ENCODE data around the gene PDF.
A peak's percentile ranks its signal among the peaks of the same experiment; 100 is the strongest.

The PDF gene

GRCh38 chr16:69339289-69340094, 9.1 kb upstream of the PDF start, which contains the start of the genes COG8 and NIP7:
Gene COG8, minus strand, starts transcription at chr16:69339564. Its CDS starts 12 bp downstream, at chr16:69339552.
Gene NIP7, plus strand, starts transcription at chr16:69339772. Its CDS starts 58 bp downstream, at chr16:69339830.
- DNase-seq (ENCODE audit: low read depth, low spot score) = peak; percentile 93

DNA sequence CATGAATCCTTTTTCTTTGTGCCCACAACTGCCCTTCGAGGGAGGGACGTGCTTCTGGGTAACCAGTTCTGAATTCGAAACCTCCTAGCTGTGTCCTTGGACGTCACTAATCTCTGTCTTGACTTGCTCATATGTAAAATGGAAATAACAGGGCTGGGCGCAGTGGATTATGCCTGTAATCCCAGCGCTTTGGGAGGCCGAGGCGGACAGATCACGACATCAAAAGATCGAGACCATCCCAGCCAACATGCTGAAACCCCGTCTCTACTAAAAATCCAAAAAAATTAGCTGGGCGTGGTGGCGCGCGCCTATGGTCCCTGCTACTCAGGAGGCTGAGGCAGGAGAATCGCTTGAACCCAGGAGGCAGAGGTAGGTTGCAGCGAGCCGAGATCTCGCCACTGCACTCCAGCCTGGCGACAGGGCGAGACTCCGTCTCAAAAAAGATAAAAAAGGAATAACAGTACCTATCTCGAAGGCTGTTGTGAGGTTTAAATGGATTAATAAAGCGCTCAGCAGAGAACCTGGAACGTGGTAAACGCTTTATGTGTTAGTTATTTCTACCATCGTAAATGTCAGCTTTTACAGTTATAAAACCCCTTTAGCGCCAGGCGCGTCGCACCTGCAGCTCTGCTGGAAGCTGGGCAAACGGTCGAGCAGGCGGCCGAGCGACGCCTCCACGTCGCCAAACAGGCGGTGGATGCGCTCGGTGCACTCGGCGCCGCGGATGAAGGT, 8.3 kb upstream of the PDF start:
- no peak for DNase-seq (ENCODE audit: low read depth, low spot score)

GRCh38 chr16:69334696-69335095, 4.3 kb upstream of the PDF start:
- DNase-seq (ENCODE audit: low read depth, low spot score) = no peak

DNA sequence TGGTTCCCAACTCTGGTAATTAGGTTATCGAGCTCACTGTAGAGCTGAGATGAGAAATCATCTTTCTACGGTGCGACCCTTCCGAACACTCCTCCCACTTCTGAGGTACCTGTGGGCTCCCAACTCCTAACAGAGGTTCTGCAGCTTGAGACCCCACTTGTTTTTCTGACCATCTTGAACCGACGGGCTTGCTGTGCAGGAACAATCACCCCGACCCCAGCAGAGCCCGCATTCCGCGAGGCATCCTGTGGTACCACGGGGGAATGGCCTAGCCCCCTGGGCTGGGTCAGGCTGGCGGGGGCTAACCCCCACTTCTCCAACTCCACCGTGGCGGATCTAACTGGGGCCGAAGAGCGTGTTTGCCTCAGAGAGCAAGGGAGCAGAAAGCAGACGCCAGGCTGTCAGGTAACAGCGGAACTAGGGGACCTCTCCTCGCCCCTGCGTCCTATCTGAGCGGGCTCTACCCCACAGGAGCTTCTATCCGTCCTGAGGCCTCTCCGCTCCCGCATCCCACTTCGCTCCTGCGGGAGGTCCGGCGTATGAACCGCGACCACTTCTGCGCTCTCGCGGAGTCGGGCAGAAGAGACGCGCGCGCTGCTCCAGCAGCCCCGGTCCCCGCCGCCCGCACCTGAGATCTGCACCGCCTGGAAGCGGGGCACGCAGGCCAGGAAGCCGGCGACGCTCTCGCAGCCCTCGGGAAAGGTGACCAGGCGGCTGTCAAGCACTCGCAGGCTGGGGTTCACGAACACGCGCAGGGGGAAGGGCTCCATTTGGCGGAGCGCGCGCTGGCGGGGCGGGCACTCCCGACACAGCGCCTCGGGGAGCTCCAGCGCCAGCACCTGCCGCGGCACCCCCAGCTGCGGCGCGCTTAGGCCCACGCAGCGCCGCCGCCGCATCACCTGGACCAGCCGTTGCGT, 761 bp downstream of the PDF start:
- DNase-seq (ENCODE audit: low read depth, low spot score) = no peak

DNA sequence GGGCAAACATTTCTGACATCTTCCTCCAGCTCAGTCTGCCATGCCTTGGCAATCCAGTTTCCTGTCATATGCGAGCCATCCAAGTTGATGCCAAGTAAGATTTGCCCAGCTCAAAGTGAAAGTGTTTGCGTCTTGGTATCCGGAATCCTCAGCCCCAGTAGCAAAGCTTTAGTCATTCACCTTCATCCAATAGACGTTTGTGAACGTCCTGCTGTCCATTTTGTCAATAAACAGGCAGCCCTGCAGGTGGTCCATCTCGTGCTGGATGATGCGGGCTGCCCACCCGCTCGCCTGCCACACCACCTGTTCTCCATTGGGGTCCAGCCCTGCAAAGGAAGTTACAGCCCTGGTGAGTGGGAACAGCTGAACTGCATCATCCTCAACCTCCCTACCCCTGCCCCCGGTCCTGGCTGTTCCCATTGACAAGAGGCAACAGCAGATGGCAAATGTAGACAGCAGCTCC, 1.5 kb downstream of the PDF start:
- DNase-seq (ENCODE audit: low read depth, low spot score) = peak; percentile 40

DNA sequence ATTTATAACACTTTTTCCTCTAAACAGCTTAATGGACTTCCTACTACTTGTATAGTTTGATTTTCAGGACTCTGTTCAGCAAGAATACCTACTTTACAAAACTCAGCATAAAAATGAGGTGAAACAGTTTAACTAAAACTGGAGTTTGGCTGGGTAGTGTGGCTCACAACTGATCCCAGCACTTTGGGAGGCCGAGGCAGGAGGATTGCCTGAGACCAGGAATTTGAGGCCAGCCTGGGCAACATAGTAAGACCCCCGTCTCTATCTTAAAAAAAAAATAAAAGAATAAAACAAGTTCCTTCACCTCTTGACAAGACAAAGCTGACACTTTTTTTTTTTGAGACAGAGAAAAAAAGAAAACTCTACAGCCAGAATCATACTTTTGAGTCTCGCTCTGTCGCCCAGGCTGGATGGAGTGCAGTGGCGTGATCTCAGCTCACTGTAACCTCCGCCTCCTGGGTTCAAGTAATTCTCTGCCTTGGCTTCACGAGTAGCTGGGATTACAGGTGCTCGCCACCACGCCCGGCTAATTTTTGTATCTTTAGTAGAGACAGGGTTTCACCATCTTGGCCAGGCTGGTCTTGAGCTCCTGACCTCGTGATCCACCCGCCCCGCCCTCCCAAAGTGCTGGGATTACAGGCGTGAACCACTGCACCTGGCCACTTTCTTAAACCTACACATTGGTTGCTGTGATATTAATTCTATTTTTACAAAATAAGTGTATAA, 2.6 kb downstream of the PDF start:
- DNase-seq (ENCODE audit: low read depth, low spot score) = no peak

DNA sequence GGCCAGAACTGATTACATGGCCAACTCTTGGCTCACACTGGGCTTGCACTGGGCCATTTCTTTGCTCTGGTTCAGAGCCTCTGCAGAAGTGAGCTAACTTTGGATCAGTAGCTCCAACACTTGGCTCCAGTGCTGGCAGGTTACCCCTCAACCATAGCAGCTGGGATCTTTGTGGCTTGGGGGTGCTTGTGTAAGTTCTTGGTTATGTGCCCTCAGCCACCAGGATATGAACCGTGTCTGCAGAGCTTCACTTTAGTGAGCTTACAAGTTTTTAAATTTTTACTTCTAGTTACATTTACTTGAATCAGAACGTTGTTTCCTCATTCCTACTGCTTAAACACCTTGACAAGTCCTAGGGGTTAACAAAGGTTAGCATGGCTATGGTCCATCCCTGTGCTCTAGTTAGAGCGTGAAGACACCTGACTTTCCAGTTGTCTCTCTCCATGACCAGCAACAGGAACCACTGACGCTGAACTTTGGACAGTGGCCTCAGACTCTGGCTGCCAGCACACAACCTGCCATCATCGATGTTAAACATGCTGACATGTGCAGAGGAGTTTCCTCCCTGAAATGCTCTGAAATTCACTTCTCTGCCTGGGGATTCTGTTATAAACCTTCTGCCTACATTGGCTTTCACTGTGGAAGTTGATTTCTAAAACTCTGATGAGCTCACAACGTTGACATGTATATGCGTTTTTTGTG, 4.1 kb downstream of the PDF start:
- DNase-seq (ENCODE audit: low read depth, low spot score) = no peak

DNA sequence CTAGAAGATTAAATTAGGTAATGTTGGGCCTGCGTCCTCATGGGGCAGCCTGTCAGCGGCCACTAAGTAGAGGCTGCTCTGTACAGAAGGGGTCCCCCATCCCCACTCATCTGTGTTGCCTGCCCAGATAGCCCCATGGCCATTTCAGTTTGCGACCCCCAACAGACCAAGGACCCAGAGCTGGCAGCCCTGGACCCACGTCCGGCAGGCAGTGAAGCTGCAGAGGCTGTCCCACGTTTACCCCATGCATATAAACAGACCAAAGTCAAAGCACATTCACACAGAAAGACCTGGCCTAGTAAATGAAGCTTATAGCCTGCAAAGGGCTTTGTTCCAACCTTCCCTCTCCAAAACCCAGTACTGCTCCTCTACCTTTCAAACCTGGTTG, 4.6 kb downstream of the PDF start:
- no peak for DNase-seq (ENCODE audit: low read depth, low spot score)

GRCh38 chr16:69324585-69325253, 5.7 kb downstream of the PDF start:
- DNase-seq (ENCODE audit: low read depth, low spot score) = no peak

DNA sequence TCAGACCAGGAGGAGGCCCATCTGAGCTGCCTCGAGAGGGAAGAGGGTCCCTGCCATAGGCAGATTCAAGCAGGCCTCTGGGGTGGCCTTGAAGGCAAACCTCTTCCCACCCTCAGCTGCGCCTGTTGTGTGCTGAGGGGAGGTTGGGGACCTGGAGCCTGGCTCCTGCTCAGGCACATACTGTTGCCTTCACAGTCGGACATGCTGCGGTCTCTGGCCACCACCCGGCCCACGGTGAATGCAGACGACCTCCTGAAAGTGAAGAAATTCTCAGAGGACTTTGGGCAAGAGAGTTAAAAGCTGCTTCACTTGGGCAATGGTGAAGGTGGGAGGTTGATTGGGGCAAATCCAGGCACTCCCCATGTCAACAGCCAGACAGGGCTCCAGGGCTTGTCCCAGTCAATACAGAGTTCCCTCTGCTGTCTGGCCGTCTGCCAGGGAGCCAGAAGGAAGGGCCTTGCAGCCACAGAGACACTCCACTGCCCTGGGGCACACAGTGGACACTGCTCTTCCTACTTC, 6.3 kb downstream of the PDF start:
- DNase-seq (ENCODE audit: low read depth, low spot score) = no peak

- no peak for DNase-seq (ENCODE audit: low read depth, low spot score)
Observed at GRCh38 chr16:69323415-69323814, 7.0 kb downstream of the PDF start.

DNA sequence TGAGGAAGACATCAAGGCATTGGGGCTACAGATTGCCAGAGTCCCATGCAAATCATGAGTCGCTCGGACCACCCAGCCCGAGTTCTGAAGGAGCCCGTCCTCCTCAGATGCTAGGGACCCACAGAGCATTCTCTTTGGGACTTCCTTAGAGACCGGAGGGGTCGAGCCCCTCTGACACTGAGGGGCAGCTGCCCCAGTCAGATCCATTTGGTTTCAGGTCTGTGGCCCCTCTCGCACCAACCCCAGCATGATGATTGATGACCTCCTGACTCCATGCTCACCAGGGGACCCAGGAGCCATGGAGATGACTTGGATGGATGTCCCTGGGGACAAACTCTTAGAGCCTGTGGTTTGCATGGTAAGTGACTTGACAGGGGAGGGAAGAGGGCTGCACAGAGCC, 8.0 kb downstream of the PDF start:
- no peak for DNase-seq (ENCODE audit: low read depth, low spot score)

GRCh38 chr16:69321080-69321479, 9.3 kb downstream of the PDF start:
- DNase-seq (ENCODE audit: low read depth, low spot score) = no peak

GRCh38 chr16:69320740-69321073, 9.7 kb downstream of the PDF start:
- DNase-seq (ENCODE audit: low read depth, low spot score) = no peak

DNA sequence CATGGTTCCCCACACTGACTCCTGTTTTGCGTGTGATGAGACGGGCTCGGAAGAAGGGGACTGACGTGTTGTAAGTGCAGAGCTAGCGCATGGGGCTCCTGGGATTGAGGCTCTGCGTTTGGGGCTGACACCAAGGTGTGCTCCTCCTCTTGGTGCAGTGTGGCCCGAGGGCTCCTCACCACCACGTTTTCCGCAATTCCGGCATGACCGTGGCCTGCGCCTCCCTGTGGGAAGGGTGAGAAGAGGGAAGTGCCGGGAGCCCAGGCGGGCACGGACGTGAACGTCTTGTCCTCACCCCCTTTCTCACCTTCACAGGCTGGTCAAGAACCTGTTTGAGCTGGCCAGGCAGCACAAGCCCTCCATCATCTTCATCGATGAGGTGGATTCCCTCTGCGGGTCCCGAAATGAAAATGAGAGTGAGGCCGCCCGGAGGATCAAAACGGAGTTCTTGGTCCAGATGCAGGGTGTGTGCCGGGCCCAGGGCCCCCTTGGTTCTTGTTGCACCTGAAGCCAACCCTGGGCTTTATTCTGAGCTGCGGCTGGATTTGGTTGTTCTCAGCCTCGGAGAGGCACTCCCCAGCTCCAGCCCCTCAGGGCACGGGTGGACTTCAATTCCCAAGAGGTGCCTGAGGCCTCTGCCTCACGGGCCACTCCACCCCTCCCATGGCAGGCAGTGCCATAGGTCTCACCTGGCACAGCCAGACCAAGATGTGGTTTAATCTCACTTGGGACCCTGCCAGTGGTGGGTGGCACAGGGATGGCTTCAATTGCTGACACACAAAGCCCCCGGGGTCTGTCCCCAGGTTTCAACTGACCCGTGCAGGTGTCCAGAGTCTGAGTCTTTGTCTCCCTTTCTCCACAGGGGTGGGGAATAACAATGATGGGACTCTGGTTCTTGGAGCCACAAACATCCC, 10.3 kb downstream of the PDF start:
- no peak for DNase-seq (ENCODE audit: low read depth, low spot score)

DNA sequence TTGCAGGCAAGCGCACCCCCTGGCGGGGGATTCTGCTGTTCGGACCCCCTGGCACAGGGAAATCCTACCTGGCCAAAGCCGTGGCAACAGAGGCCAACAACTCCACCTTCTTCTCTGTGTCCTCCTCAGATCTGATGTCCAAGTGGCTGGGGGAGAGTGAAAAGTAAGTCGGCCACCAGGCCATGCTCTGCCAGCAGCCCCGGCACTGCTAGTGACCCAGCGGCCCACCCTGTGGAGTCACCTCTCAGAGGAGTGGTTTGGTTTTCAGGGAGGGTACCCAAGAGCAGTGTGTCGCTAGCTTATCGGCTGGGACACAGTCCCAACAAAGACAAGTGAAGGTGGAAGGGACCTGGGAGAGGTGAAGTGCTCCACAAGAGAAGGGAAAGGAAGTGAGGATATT, 11.0 kb downstream of the PDF start:
- DNase-seq (ENCODE audit: low read depth, low spot score) = no peak

DNA sequence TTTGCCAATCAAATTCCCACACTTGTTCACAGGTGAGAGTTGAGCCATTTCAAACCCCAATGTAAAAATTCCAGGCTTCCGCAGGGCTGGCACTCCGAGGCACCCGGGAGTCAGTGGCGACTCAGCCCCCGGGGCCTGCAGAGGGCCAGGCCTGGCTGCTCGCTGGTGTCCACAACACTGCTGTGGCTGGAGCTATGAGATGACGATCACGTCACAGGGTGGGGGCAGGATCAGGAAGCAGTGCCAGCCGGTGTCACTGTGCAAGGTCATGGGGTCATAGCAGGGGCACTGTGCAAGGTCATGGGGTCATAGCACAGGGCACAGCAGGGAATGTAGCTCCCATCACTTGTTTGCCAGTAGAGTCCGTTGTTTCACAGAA, 11.5 kb downstream of the PDF start:
- no peak for DNase-seq (ENCODE audit: low read depth, low spot score)

GRCh38 chr16:69318177-69318910, 12.0 kb downstream of the PDF start:
- DNase-seq (ENCODE audit: low read depth, low spot score) = no peak

Measured in smooth muscle cell of the brain vasculature (primary cell).